Vagina (tissue), 2 donors: Measurements from ENCODE around the gene RFT1. TPM values are rescaled to one million over a fixed set of nuclear protein-coding genes. Genes with fewer than 3 reads are reported as not detected.

Experiments used
- DNase-seq, 2 donors: peaks; one replicate each; pipeline ENCODE4 v3.0.0-alpha.2; 2017; ENCODE audit errors: extremely low spot score in 2 of 2
- H3K27ac ChIP-seq: fragments of 200-600 bp; sonication (generic); one replicate; pipeline ENCODE4 v1.5.1; 2019
- H3K27me3 ChIP-seq: fragments of 200-600 bp; sonication (generic); one replicate; pipeline ENCODE4 v1.5.1; 2019
- H3K36me3 ChIP-seq, 2 donors: fragments of 200-600 bp; sonication (generic); one replicate each; pipeline ENCODE4 v1.5.1; 2017 to 2019
- H3K4me1 ChIP-seq: fragments of 200-600 bp; sonication (generic); one replicate; pipeline ENCODE4 v1.5.1; 2019
- H3K4me3 ChIP-seq, 2 donors: fragments of 200-600 bp; sonication (generic); 1 replicate in 1 of 2; 2 replicates in 1 of 2; pipeline ENCODE4 v1.5.1; 2016 to 2019
- H3K9me3 ChIP-seq: fragments of 200-600 bp; sonication (generic); one replicate; pipeline ENCODE4 v1.5.1; 2019
- CTCF ChIP-seq, 3 experiments: fragments of 450-650 bp in 2 of 3; fragments of 200-600 bp in 1 of 3; sonication (generic) in 1 of 3; IDR thresholded peaks; one replicate each; pipeline ENCODE4 v1.5.1; 2017 to 2019; ENCODE audit warnings: antibody characterized with exemption in 3 of 3, mild to moderate bottlenecking in 2 of 3, moderate library complexity in 2 of 3
- POLR2A ChIP-seq, 2 donors: fragments of 450-650 bp; IDR thresholded peaks; one replicate each; pipeline ENCODE4 v1.6.1; 2017; ENCODE audit warnings: antibody characterized with exemption in 2 of 2, mild to moderate bottlenecking in 2 of 2, moderate library complexity in 2 of 2
- POLR2AphosphoS5 ChIP-seq, 2 donors: sonication (generic); formaldehyde crosslinking; IDR thresholded peaks; one replicate each; pipeline ENCODE4 v1.9.0; 2017; ENCODE audit warnings: antibody characterized with exemption in 2 of 2, mild to moderate bottlenecking in 2 of 2, low read depth in 1 of 2; ENCODE audit not compliant: insufficient read depth in 1 of 2
- intact Hi-C: fragments of 100-400 bp; cut with DNase I; formaldehyde crosslinking; loops from one replicate; pipeline ENCODE4 v1.15.1; 2023
- total RNA-seq: library from RNA; depleted of rRNA; stranded (reverse); fragments of >200 nt; gene quantifications from one replicate; pipeline ENCODE4 v1.2.3, GENCODE V29; 2016

Gene RFT1
- total RNA-seq, 1 donor from 2014 or later, result 13.8 TPM

DNA sequence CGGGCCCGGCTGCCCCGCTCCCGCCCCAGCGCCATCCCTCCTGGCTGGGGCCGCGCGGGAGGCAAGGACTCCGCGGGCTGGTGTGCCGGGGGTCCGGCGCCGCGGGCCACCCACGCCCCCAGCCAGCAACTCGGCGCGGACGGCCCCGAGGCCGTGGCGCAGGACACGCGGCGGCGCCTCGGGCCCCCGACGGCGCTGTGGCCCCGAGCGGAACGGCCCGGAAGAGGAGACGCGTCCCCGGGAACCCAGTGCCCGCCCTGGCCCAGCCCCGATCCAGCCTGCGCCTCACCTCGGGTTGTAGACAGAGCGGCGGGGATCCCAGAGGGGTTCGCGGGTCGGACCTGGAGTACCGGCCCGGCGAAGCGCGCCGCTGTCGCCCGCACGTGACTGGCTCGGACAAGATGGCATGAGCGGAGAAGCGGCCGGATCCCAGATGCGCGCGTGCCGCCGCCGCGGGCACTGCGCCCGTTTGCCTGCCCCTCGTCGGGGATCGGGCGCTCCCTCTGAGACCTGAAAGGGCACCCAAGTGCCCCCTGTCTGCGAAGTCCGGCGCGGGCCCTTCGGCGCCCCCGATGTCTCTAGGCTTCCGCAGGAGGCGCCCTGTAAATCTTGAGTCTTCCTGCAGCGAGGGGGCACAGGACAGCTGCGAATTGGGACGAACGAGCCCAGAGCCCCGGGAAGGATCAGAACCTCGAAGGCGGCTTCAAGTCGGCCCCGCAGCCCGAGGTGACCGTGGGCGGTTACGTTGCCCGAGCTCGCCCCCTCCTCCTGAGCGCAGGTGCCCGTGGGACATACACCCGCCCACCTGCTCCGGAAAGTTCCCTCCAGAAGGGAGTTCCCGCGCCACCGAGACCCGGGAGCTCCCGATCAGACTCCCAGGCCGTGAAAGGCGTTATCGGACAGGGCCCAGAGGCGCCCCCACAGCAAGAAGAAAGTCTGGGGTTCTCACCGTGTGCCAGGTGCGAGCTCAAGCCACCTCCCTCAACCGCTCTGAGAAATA, 83.8 kb downstream of the RFT1 start:
- TF ChIP-seq CTCF (IDR thresholded peaks at IDR 0.05), result no peak
- TF ChIP-seq POLR2AphosphoS5 (IDR thresholded peaks at IDR 0.05; ENCODE audit: insufficient read depth in 1 of 2, low read depth in 1 of 2), result peak in 1 of 2 donors; percentile 62
- no peaks in the 10 kb centered on the region for H3K36me3 ChIP-seq
- H3K4me3 ChIP-seq, result peak overlapping the region; percentile 90 to 95
- intact Hi-C loops, result no loop called here
- H3K27ac ChIP-seq, result peak overlapping the region; percentile 89
- no peak for DNase-seq
- no peaks in the 10 kb centered on the region for H3K9me3 ChIP-seq
- H3K27me3 ChIP-seq, result no peaks in the 10 kb centered on the region
- H3K4me1 ChIP-seq, result peaks cover 17% of the 10 kb centered on the region

DNA sequence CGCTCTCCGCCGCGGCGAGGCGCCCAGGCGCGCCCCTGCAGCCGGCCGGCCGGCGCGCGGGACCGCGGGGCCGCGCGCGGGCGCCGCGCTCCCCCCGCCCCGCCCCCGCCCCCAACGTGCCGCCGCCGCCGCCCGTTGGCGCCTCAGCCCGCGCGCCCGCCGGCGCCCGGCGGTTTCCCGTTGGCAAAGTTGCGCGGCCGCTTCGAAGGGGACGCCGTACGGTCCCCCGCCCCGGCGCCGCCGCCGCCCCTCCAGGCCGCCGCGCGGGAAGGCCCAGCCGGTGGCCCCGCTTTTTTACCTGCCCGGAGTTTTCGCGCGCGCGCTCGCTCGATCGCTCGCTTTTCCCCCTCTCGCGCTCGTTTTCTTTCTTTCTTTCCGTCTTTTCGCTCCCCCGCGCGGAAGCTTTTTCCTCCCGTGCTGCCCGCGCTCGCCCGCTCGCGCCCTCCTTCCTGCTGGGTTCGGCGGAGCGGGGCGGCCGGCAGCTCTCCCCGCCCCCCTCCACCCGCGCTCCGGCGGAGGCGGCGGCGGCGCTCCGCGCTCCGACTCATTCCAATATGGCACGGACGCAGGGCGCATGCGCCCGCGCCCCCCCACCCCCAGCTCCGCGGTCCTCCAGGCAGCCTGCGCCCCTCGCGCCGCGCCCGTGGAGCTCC, 84.6 kb downstream of the RFT1 start, which contains the start of gene SFMBT1:
SFMBT1 (minus strand) TSS at position 556 of the 653 bp plus-strand sequence. CDS start 76,945 bp downstream, outside the sequence.
- TF ChIP-seq CTCF (IDR thresholded peaks at IDR 0.05) (no peak), POLR2AphosphoS5 (IDR thresholded peaks at IDR 0.05; ENCODE audit: insufficient read depth in 1 of 2, low read depth in 1 of 2) (no peak), POLR2A (IDR thresholded peaks at IDR 0.05) (no peak)
- no peaks in the 10 kb centered on the region for H3K27me3 ChIP-seq
- H3K9me3 ChIP-seq, result no peaks in the 10 kb centered on the region
- H3K27ac ChIP-seq, result peak within 1 kb of the TSS; percentile 89
- H3K36me3 ChIP-seq, result no peaks in the 10 kb centered on the region
- intact Hi-C loops, result no loop called here
- H3K4me1 ChIP-seq, result peaks cover 17% of the 10 kb centered on the region
- peak within 1 kb of the TSS; percentile 90 to 95 for H3K4me3 ChIP-seq
- DNase-seq, result no peak

DNA sequence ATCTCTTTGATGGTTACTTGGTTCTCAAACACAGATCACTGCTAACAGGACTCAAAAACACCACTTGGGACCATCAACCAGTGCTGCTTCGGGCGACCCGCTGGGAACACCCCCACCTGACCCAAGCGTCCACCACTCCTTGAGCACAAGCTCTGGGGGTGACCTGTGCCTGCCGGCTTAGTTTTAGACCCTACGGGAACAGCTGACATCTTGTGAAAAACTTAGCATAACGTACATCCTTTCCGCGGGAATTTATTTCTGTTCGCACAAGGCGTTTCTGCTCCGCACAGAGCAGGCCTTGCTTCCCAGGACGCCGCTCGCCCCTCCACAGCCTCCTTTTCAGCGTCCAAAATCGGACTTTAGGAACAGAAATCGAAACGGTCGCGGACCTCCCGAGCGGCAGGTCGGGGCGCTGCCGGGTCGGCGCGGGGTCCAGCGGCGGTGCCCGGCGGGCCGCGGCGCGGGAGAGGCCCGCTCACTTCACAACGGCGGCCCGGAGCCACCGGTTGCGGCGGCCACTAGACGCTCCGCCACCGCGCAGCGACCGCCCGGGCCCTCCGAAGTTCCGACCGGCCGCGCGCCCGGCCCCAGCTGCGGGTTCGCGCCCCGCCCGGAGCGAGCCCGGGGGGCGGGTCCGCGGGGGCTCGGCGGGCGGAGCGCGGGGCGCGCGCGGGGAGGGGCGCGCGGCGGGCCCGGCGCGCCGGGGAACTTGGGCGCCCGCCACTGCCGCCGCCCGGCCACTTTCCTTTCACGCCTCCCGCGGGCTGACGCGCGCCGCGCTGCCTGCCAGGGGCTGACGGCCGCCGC, 85.3 kb downstream of the RFT1 start:
- intact Hi-C loops, result no loop called here
- no peak for DNase-seq
- TF ChIP-seq POLR2AphosphoS5 (IDR thresholded peaks at IDR 0.05; ENCODE audit: insufficient read depth in 1 of 2, low read depth in 1 of 2), result peak in 1 of 2 donors; percentile 31
- peak in 1 of 2 donors; percentile 19 for TF ChIP-seq POLR2A (IDR thresholded peaks at IDR 0.05)
- no peak for TF ChIP-seq CTCF (IDR thresholded peaks at IDR 0.05)

DNA sequence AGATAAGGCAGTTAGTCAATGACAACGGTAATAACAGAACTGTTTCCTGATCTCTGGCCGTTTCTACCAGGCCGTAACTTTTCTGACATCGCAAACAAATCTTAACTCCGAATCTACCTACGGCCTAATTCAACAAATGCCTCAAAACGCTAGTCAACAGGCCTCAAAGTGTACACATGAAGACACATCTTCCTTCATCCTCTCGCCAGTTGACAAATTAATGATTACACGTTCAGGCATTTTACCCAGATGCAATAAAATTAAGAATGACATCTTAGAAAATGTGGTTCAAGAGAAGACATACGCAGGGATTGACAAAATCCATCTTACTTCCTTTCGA, 85.9 kb downstream of the RFT1 start:
- Histone ChIP-seq H3K27ac (peak overlapping the region; percentile 71), H3K27me3 (no peaks in the 10 kb centered on the region), H3K9me3 (no peaks in the 10 kb centered on the region), H3K4me3 (peak overlapping the region; percentile 63 to 95), H3K36me3 (no peaks in the 10 kb centered on the region), H3K4me1 (peaks cover 17% of the 10 kb centered on the region)
- intact Hi-C loops, result no loop called here
- TF ChIP-seq POLR2A (IDR thresholded peaks at IDR 0.05), result no peak
- no peak for TF ChIP-seq CTCF (IDR thresholded peaks at IDR 0.05)
- no peak for TF ChIP-seq POLR2AphosphoS5 (IDR thresholded peaks at IDR 0.05; ENCODE audit: insufficient read depth in 1 of 2, low read depth in 1 of 2)
- no peak for DNase-seq

More for the DNA sequence above, 85.3 kb downstream of the RFT1 start:
- peak overlapping the region; percentile 71 for H3K27ac ChIP-seq
- H3K9me3 ChIP-seq, result no peaks in the 10 kb centered on the region
- no peaks in the 10 kb centered on the region for H3K27me3 ChIP-seq
- H3K4me1 ChIP-seq, result peaks cover 17% of the 10 kb centered on the region
- H3K36me3 ChIP-seq, result no peaks in the 10 kb centered on the region
- peak overlapping the region; percentile 63 to 95 for H3K4me3 ChIP-seq
